ENCODE data around the gene PBX1. TPM values are rescaled to one million over a fixed set of nuclear protein-coding genes. Genes with fewer than 3 reads are reported as not detected.

Gene PBX1
- total RNA-seq, 6 experiments from 2014 or later, result 3.1 to 7.9 (median 6.9) TPM

- no peak overlapping the region for H3K27ac ChIP-seq
- no peak overlapping the region for H3K4me3 ChIP-seq
- WGBS (ENCODE audit: insufficient coverage, low coverage, low lambda C conversion rate, missing lambda C conversion rate), result 55% methylated on average over 5 of the region's 5 CpGs
- TF ChIP-seq CTCF (IDR thresholded peaks at IDR 0.05) (no peak), POLR2A (IDR thresholded peaks at IDR 0.05) (no peak)
- ATAC-seq (no peak), DNase-seq (no peak)
- H3K9me3 ChIP-seq, result no peaks in the 10 kb centered on the region
- H3K27me3 ChIP-seq, result no peaks in the 10 kb centered on the region
- intact Hi-C loops (cut with DNase I), result no loop called here
- no peaks in the 10 kb centered on the region for H3K4me1 ChIP-seq
- H3K36me3 ChIP-seq, result no peaks in the 10 kb centered on the region
These were observed 342.0 kb downstream of the PBX1 start for GRCh38 chr1:164901031-164901430.

Small RNA genes within 50 kb of the gene (small RNA-seq; reads per million reads assigned to genes)
- gene RF00017 (0 reads per million in 2 experiments), gene RF00019 (0 reads per million in 2 experiments), gene RNU6-171P (0 reads per million in 2 experiments)

Measured in right lobe of liver (tissue), 6 donors.